CD4-positive, alpha-beta T cell treated with Interferon alpha-2 for 1 hour (primary cell): ENCODE data around the gene TMEM247.

Experiments used
- DNase-seq, 2 donors: peaks; one replicate each; pipeline ENCODE4 v3.0.0-alpha.2; 2020 to 2022

The TMEM247 gene

GRCh38 chr2:46479265-46479664 lies at the start of gene TMEM247:
Gene TMEM247, plus strand, starts transcription at chr2:46479565.
- DNase-seq, result no peak

GRCh38 chr2:46430413-46430812 lies 49.0 kb upstream of the TMEM247 start:
- DNase-seq, result no peak

- DNase-seq, result peak in 1 of 2 donors; percentile 16
These were observed 48.4 kb upstream of the TMEM247 start for GRCh38 chr2:46430992-46431391.

GRCh38 chr2:46431481-46432235 lies 47.7 kb upstream of the TMEM247 start:
- no peak for DNase-seq

- no peak for DNase-seq
These were observed 44.5 kb upstream of the TMEM247 start for GRCh38 chr2:46434851-46435273.

GRCh38 chr2:46435353-46435752 lies 44.0 kb upstream of the TMEM247 start:
- DNase-seq, result no peak

- DNase-seq, result no peak
These were observed 43.5 kb upstream of the TMEM247 start for GRCh38 chr2:46435796-46436360.

- no peak for DNase-seq
These were observed 42.6 kb upstream of the TMEM247 start for GRCh38 chr2:46436800-46437199.

GRCh38 chr2:46438102-46438501 lies 41.3 kb upstream of the TMEM247 start:
- no peak for DNase-seq

GRCh38 chr2:46438794-46439193 lies 40.6 kb upstream of the TMEM247 start:
- DNase-seq, result no peak

GRCh38 chr2:46439582-46439981 lies 39.8 kb upstream of the TMEM247 start:
- DNase-seq, result peak; percentile 30 to 65

GRCh38 chr2:46441838-46442712 lies 37.3 kb upstream of the TMEM247 start:
- DNase-seq, result no peak

- no peak for DNase-seq
These were observed 34.6 kb upstream of the TMEM247 start for GRCh38 chr2:46444732-46445131.

- DNase-seq, result no peak
These were observed 33.8 kb upstream of the TMEM247 start for GRCh38 chr2:46445556-46445955.

- DNase-seq, result no peak
These were observed 32.3 kb upstream of the TMEM247 start for GRCh38 chr2:46446871-46447568.

- DNase-seq, result no peak
These were observed 31.7 kb upstream of the TMEM247 start for GRCh38 chr2:46447649-46448048.

GRCh38 chr2:46448111-46448510 lies 31.3 kb upstream of the TMEM247 start:
- DNase-seq, result no peak

GRCh38 chr2:46448641-46449040 lies 30.7 kb upstream of the TMEM247 start:
- DNase-seq, result no peak

- DNase-seq, result no peak
These were observed 29.7 kb upstream of the TMEM247 start for GRCh38 chr2:46449700-46450099.

- no peak for DNase-seq
These were observed 28.1 kb upstream of the TMEM247 start for GRCh38 chr2:46451131-46451711.

- DNase-seq, result no peak
These were observed 22.6 kb upstream of the TMEM247 start for GRCh38 chr2:46456789-46457188.

- DNase-seq, result no peak
These were observed 20.4 kb upstream of the TMEM247 start for GRCh38 chr2:46458763-46459500.
